Measurements from ENCODE around the gene PHF14.

The PHF14 gene

GRCh38 chr7:11009631-11010030 is 36.0 kb downstream of the PHF14 start:
- H3K27me3 Mint-ChIP-seq = no peaks in the 10 kb centered on the region
- no peak for ATAC-seq (replicated peaks)
- no peak for DNase-seq
- no peak overlapping the region for H3K27ac Mint-ChIP-seq
- no peak overlapping the region for H3K4me3 Mint-ChIP-seq
- peaks cover 0 to 11% of the 10 kb centered on the region in 2 donors for H3K4me1 Mint-ChIP-seq
- H3K36me3 Mint-ChIP-seq = peaks cover 23 to 24% of the 10 kb centered on the region in 2 donors
- H3K9me3 Mint-ChIP-seq = no peaks in the 10 kb centered on the region

DNA sequence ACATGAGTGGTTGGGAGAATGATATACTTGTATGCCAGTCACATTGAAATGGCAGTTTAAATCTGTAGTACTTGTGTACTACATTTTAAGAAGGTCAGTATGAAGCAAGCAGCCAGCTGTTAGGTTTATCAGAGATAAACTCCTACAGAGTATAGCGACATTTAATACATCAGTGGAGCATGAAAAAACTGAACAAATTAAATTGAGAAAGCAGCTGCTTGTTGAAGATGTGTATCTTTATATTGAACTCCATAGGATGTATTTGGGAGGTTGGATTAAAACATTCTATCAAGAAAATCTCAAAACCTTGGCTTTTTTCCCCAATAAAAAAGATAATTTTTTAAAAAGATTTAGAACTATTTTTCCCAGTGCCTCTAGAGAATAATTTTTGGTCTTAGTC is 47.8 kb downstream of the PHF14 start:
- H3K36me3 Mint-ChIP-seq = peaks cover 53 to 59% of the 10 kb centered on the region in 2 donors
- ATAC-seq (replicated peaks) (no peak), DNase-seq (no peak)
- peaks cover 0 to 7% of the 10 kb centered on the region in 2 donors for H3K9me3 Mint-ChIP-seq
- H3K27me3 Mint-ChIP-seq = no peaks in the 10 kb centered on the region
- no peak overlapping the region for H3K27ac Mint-ChIP-seq
- H3K4me1 Mint-ChIP-seq = peaks cover 0 to 7% of the 10 kb centered on the region in 2 donors
- no peak overlapping the region for H3K4me3 Mint-ChIP-seq

DNA sequence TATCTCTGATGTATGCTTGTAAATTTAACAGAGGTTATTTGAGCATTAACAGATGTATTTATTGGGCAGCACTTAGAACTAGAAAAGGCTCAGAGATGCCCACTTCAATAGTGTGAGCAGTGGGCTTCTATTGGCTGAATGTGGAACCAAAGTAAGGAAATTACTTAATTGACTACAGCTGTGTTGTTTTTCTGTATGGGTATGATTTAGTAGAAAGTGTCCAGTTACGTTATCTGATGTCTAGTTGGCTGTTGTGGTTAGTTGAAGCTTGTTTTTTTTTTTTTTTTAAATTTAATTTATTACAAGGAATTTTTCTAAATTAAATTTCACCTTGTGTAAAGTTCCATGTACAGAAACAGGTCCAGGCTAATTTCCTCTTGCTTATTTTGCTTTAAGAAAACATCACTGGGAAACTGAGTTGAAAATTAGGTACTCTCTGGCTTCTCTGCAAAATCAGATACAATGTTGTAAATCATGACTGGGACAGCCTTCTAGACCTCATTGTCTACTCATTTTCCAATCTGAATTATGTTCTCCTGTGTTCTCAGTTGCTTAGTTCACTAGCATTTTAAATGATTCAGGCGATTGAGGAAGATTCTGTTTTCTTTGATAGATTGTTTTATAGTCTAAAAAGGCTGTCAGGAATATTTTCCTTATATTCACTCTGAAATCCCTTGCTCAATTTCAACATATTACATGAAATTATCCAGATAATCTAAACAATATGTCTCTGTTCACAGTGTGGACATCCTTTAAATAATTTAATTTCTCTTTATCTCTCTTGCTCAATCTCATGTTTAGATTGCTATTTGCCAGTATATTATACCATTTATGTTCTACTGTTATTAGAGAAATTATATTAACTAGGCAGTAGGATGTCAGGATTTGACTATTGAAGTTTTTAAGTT is 53.0 kb downstream of the PHF14 start:
- ATAC-seq (replicated peaks) (no peak), DNase-seq (no peak)
- Mint-ChIP-seq H3K27me3 (no peaks in the 10 kb centered on the region), H3K9me3 (peaks cover 0 to 4% of the 10 kb centered on the region in 2 donors), H3K27ac (no peak overlapping the region), H3K4me1 (no peaks in the 10 kb centered on the region), H3K4me3 (no peak overlapping the region), H3K36me3 (peaks cover 26 to 37% of the 10 kb centered on the region in 2 donors)

- Mint-ChIP-seq H3K4me1 (no peaks in the 10 kb centered on the region), H3K36me3 (peaks cover 10 to 22% of the 10 kb centered on the region in 2 donors), H3K9me3 (no peaks in the 10 kb centered on the region), H3K27me3 (no peaks in the 10 kb centered on the region), H3K4me3 (no peak overlapping the region), H3K27ac (no peak overlapping the region)
- ATAC-seq (replicated peaks) (no peak), DNase-seq (no peak)
These were observed 62.0 kb downstream of the PHF14 start for GRCh38 chr7:11035661-11036060.

GRCh38 chr7:11039974-11040373 is 66.3 kb downstream of the PHF14 start:
- ATAC-seq (replicated peaks) = no peak
- DNase-seq = no peak
- Mint-ChIP-seq H3K9me3 (no peaks in the 10 kb centered on the region), H3K27me3 (no peaks in the 10 kb centered on the region), H3K36me3 (peaks cover 15 to 24% of the 10 kb centered on the region in 2 donors), H3K4me3 (no peak overlapping the region), H3K4me1 (no peaks in the 10 kb centered on the region), H3K27ac (no peak overlapping the region)

GRCh38 chr7:11054033-11054432 is 80.4 kb downstream of the PHF14 start:
- Mint-ChIP-seq H3K27me3 (no peaks in the 10 kb centered on the region), H3K4me1 (no peaks in the 10 kb centered on the region), H3K9me3 (no peaks in the 10 kb centered on the region), H3K4me3 (no peak overlapping the region), H3K36me3 (peaks cover 14 to 20% of the 10 kb centered on the region in 2 donors), H3K27ac (no peak overlapping the region)
- ATAC-seq (replicated peaks) = no peak
- no peak for DNase-seq

DNA sequence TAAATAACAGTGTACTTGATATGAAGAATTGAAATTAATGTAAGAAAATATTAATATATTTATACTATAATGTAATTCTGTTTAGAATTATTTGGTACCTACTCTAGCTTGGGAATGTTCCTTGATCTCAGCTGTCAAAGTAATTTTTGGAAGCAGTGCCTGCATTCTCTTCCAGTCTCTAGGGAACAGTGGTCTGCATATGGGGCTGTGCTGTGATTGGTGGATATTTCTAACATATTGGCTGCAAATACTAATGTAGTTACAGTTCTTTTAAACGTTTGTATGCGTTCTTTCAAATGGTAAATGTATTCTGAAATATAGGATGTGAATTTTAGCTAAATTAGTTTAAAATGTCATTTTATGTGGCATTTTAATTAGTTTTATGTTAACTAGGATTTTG is 87.2 kb downstream of the PHF14 start:
- Mint-ChIP-seq H3K36me3 (peaks cover 18 to 27% of the 10 kb centered on the region in 2 donors), H3K27me3 (no peaks in the 10 kb centered on the region), H3K27ac (no peak overlapping the region), H3K4me3 (no peak overlapping the region), H3K9me3 (no peaks in the 10 kb centered on the region), H3K4me1 (no peaks in the 10 kb centered on the region)
- ATAC-seq (replicated peaks) = no peak
- DNase-seq = no peak

DNA sequence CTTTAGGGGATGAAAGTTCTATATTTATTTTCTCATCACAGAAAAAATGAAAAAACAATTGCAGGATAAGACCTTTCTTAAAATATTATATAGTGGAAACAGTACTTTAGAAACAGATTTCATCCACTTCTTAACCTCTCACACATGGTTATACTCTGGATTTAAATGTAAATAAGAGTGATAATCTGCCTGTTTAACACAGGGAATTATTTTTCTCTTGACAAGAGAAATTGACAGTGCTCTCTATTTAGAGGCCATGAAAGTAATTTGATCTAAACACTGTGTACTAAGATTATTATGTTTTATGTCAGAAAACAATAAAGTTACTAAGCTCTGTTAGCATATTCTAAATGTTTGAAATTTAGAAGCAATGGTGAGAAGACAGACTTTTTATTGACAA is 88.4 kb downstream of the PHF14 start:
- ATAC-seq (replicated peaks) (no peak), DNase-seq (no peak)
- Mint-ChIP-seq H3K9me3 (no peaks in the 10 kb centered on the region), H3K27ac (no peak overlapping the region), H3K36me3 (peaks cover 21 to 23% of the 10 kb centered on the region in 2 donors), H3K4me3 (no peak overlapping the region), H3K27me3 (no peaks in the 10 kb centered on the region), H3K4me1 (no peaks in the 10 kb centered on the region)

DNA sequence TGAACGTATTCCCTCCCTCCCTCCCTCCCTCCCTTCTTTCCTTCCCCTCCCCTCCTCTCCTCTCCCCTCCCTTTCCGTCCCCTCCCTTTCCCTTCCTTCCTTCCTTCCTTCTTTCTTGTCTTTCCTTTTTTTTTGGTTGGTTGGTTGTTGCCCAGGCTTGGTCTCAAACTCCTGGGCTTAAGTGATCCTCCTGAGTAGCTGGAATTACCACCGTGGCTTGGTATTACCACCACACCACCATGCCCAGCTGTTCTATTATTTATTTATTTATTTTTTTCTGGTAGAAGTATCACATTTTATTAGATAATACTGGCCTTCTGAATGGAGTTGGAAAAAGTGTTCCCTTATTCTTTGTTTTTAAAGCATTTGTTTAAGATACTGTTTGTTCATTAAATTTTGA is 95.9 kb downstream of the PHF14 start:
- Mint-ChIP-seq H3K36me3 (peaks cover 17 to 25% of the 10 kb centered on the region in 2 donors), H3K27me3 (no peaks in the 10 kb centered on the region), H3K4me1 (no peaks in the 10 kb centered on the region), H3K4me3 (no peak overlapping the region), H3K27ac (no peak overlapping the region), H3K9me3 (peaks cover 0 to 2% of the 10 kb centered on the region in 2 donors)
- no peak for ATAC-seq (replicated peaks)
- DNase-seq = no peak

DNA sequence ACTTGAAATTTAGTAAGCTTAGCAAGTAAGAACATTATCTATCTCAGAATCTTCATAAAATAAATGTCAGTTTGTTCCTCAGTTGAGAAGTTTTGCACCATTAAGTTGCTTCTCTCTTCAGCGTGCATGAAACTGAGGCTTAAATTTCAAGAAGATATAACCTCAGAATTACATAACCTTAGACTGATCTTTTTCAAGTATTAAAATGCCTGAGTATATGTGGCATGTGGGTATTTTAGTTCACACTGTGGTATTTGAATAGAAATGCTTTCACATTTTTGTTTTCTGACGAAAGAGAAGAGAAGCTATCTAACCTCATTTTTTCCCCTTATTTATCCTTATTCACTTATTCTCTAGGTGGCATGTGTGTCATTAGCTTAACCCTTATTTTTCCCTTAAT is 104.1 kb downstream of the PHF14 start:
- Mint-ChIP-seq H3K36me3 (peaks cover 16 to 19% of the 10 kb centered on the region in 2 donors), H3K27ac (no peak overlapping the region), H3K27me3 (no peaks in the 10 kb centered on the region), H3K9me3 (peaks cover 3% of the 10 kb centered on the region in 2 donors), H3K4me1 (no peaks in the 10 kb centered on the region), H3K4me3 (no peak overlapping the region)
- ATAC-seq (replicated peaks) (no peak), DNase-seq (no peak)

DNA sequence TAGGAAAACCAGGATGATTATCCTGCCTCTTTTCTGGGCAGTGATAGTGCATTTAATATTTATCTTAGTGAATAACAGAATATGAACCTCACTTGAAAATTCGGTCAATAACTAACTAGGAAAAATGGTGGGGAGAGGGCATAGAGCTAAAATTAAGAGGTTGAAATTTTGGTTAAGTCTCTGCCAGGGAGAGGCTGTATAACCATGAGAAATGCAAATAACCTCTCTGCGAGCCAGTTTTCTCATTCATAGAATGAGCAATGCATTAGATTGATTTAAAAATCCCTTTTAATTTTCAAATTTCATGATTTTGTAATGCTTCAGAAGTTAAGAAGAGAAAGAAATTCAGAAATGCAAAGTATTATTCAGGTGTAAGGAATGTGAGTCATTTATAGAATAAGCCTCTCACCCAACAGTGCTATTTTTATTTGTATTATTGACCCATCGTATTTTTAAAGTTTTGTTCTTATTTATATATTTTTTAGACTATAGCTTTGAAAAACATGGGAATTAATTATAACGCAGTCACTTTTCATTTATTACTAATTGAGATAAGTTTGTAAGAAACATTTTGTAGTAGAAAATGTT is 104.7 kb downstream of the PHF14 start:
- Mint-ChIP-seq H3K9me3 (peaks cover 3 to 4% of the 10 kb centered on the region in 2 donors), H3K36me3 (peaks cover 20% of the 10 kb centered on the region in 2 donors), H3K27ac (no peak overlapping the region), H3K4me1 (no peaks in the 10 kb centered on the region), H3K27me3 (no peaks in the 10 kb centered on the region), H3K4me3 (no peak overlapping the region)
- ATAC-seq (replicated peaks) = no peak
- DNase-seq = no peak

- no peaks in the 10 kb centered on the region for H3K4me1 Mint-ChIP-seq
- peaks cover 2 to 4% of the 10 kb centered on the region in 2 donors for H3K9me3 Mint-ChIP-seq
These were observed 106.2 kb downstream of the PHF14 start for GRCh38 chr7:11079907-11080306.

GRCh38 chr7:11082121-11082520 is 108.4 kb downstream of the PHF14 start:
- no peak for ATAC-seq (replicated peaks)
- H3K27ac Mint-ChIP-seq = no peak overlapping the region
- H3K9me3 Mint-ChIP-seq = peaks cover 2 to 4% of the 10 kb centered on the region in 2 donors

More at GRCh38 chr7:11079907-11080306, 106.2 kb downstream of the PHF14 start:
- DNase-seq (no peak), ATAC-seq (replicated peaks) (no peak)
- Mint-ChIP-seq H3K27me3 (no peaks in the 10 kb centered on the region), H3K36me3 (peaks cover 17 to 19% of the 10 kb centered on the region in 2 donors), H3K27ac (no peak overlapping the region), H3K4me3 (no peak overlapping the region)

DNA sequence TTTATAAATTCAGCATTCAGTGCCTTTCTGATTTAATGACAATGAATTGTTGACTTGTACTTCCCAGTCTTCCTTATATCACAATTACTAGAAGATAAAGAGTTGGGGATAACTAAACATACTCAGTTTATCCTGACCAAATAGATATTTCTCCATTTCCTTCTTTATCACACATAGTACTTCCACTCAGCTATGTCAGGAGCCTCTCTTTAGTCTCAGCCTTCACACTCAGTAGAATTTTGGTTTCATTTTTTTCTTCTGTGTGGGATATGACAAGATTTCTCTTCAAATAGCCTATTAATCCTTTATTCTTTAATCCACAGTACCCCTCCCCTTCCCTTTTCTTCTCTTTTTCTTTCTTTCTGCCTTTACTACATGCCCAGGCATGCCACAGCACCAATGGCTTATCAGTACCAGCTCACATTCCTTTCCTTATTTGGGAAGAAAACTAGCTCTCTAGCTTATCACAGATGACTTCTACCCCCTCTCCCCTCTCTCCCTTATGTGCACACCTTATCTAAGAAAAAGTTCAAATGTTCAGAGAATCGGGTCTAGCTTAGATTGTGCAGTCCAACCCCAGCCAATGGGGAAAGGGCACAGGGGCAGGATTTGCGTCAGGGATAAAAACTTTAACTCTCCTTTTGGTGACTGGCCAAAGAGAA is 109.0 kb downstream of the PHF14 start:
- Mint-ChIP-seq H3K9me3 (peaks cover 2 to 4% of the 10 kb centered on the region in 2 donors), H3K27ac (no peak overlapping the region), H3K4me3 (no peak overlapping the region), H3K36me3 (peaks cover 17 to 31% of the 10 kb centered on the region in 2 donors), H3K4me1 (no peaks in the 10 kb centered on the region), H3K27me3 (no peaks in the 10 kb centered on the region)
- no peak for DNase-seq
- ATAC-seq (replicated peaks) = no peak

More at GRCh38 chr7:11082121-11082520, 108.4 kb downstream of the PHF14 start:
- Mint-ChIP-seq H3K4me1 (no peaks in the 10 kb centered on the region), H3K27me3 (no peaks in the 10 kb centered on the region), H3K4me3 (no peak overlapping the region), H3K36me3 (peaks cover 13 to 25% of the 10 kb centered on the region in 2 donors)
- no peak for DNase-seq

Data from stimulated activated naive B cell treated with anti-CD40 and anti-IgM and Interleukin-4, amounts not matched to agents 10 μg/mL and 1 μg/mL and 100 μg/mL, for 72 hours (primary cell).